Pancreas (tissue), 10 donors: ENCODE results near the gene MORN4. TPM values are rescaled to one million over a fixed set of nuclear protein-coding genes. Genes with fewer than 3 reads are reported as not detected.

Experiments used
- ATAC-seq, 4 donors: fragments of 200-7000 bp; cut with Tn5 transposase; one replicate each; pipeline versions ENCODE4 v1.8.0 to v1.9.1; 2020; ENCODE audit warnings: mild to moderate bottlenecking in 4 of 4, moderate library complexity in 4 of 4
- DNase-seq, 6 donors: peaks; one replicate each; pipeline ENCODE4 v3.0.0-alpha.2; 2020
- FAIRE-seq: peaks from 2 replicates; lab custom pipeline; 2012; peaks lifted over from hg19 to GRCh38; lab: Jason Lieb, UNC
- H3K27ac ChIP-seq, 4 donors: fragments of 200-600 bp; sonication (generic); 1 replicate in 3 of 4; 2 replicates in 1 of 4; pipeline versions ENCODE4 v1.5.0 to v1.8.0; 2020
- H3K27me3 ChIP-seq, 4 donors: fragments of 200-600 bp; one replicate each; pipeline ENCODE4 v1.8.0; 2021
- H3K36me3 ChIP-seq, 3 donors: fragments of 200-600 bp; sonication (generic) in 1 of 3; one replicate each; pipeline versions ENCODE4 v1.5.0 to v1.8.0; 2020 to 2021
- H3K4me1 ChIP-seq, 3 donors: fragments of 200-600 bp; one replicate each; pipeline ENCODE4 v1.8.0; 2021
- H3K4me3 ChIP-seq, 4 donors: fragments of 200-600 bp; sonication (generic) in 2 of 4; one replicate each; pipeline versions ENCODE4 v1.5.0 to v1.8.0; 2020 to 2021
- H3K9me3 ChIP-seq, 4 donors: fragments of 200-600 bp; one replicate each; pipeline ENCODE4 v1.8.0; 2021
- WGBS, 2 donors: extraction: QIAGEN DNeasy Blood & Tissue Kit; methylation state at CpG; one replicate each; pipeline ENCODE4 v1.1.7; 2013; 5-methylcytosine and 5-hydroxymethylcytosine counted together
- intact Hi-C, 3 donors: fragments of 100-400 bp; cut with DNase I; formaldehyde crosslinking; loops; one replicate each; pipeline versions ENCODE4 v1.11.1 to v1.14.2; 2022
- polyA plus RNA-seq, 2 donors: library from polyadenylated mRNA; stranded (reverse); fragments of 200-250 nt; gene quantifications; one replicate each; pipeline ENCODE4 v1.2.3, GENCODE V29; 2013
- total RNA-seq, 6 donors: library from RNA; stranded (reverse); fragmentation: NEBNext Ultra II Directional in 4 of 6; extraction: Animal tissue kit (Norgen Biotek cat#: 25700) in 4 of 6; gene quantifications; one replicate each; pipeline versions ENCODE4 v1.2.1 to v1.2.4, GENCODE V29; 2021 to 2023
- TF ChIP-seq, protein P1 (sequence below), 4 donors: fragments of 200-600 bp; sonication (generic) in 3 of 4; IDR thresholded peaks; one replicate each; pipeline versions ENCODE4 v1.5.0 to v1.8.0; 2021; ENCODE audit warnings: antibody characterized with exemption in 4 of 4
- donor health status: healthy with polysubstance abuse.
- donor health status: DM: no; HTN: no; CAD: no; lungs with moderate emphysema.
- donor health status: DM: no; HTN: no; CAD: no.
- donor health status: control.
- donor health status: control.
- donor health status: Bipolar disorder and iron deficiency.
- donor health status: DM: yes; HTN: yes; CAD: no.
- donor health status: DM: no; HTN: no; CAD: no.
- donor health status: DM: no; HTN: no; CAD: no.
- donor health status: DM: yes; HTN: yes; CAD: no.

The MORN4 gene
- total and polyA plus RNA-seq, 8 donors, result 3.3 to 8.9 (median 4.7) TPM

DNA sequence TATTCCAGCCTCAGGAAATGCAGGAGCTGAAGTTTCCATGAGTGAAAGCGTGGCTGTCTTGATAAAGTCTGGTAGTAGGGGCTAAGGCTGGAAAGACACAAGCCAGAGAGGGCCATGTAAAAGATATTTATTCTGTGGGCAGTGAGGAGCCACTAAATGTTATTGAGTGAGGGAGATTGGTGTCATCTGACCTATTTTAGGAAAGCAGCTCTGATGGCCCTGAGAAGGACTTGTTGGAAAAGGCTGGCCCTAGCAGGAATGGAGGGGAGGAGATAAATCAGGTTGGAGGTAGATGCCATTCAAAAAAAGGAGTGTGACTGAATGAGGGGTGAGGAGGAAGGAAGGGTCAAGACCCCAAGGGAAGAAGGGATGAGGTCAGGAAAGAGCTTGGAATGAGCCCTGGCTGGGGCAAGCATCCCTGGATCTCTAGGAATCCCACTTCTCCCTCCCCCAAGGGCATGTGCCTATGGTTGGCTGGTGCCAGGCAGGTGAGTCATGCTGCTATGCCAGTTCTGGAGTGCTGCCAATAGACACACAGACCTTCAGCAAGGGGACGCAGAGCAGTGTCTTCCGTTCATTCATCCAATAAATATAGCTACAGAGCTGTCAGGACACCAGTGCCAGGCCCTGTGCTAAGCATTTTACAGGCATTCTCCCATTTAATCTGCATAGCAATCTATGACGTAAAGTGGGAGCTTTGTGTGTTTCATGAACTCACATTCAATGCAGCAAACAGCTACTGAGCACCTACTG lies 58.8 kb downstream of the MORN4 start:
- ATAC-seq, result peak; percentile 82 to 89 (median 86)
- Histone ChIP-seq H3K9me3 (no peaks in the 10 kb centered on the region), H3K4me1 (peaks cover 0 to 5% (median 0%) of the 10 kb centered on the region in 3 donors), H3K36me3 (no peaks in the 10 kb centered on the region), H3K27ac (peak overlapping the region; percentile 32 to 54 (median 45)), H3K27me3 (no peaks in the 10 kb centered on the region), H3K4me3 (no peak overlapping the region)
- intact Hi-C loops, result loop anchor here in 1 of 3 donors (10.0 kb wide), 1 partner anchor 150 kb away; no protein-coding TSS in a partner anchor
- no peak for FAIRE-seq
- DNase-seq, result peak in 5 of 6 donors; percentile 76 to 87 (median 82)
- TF ChIP-seq, protein P1, sequence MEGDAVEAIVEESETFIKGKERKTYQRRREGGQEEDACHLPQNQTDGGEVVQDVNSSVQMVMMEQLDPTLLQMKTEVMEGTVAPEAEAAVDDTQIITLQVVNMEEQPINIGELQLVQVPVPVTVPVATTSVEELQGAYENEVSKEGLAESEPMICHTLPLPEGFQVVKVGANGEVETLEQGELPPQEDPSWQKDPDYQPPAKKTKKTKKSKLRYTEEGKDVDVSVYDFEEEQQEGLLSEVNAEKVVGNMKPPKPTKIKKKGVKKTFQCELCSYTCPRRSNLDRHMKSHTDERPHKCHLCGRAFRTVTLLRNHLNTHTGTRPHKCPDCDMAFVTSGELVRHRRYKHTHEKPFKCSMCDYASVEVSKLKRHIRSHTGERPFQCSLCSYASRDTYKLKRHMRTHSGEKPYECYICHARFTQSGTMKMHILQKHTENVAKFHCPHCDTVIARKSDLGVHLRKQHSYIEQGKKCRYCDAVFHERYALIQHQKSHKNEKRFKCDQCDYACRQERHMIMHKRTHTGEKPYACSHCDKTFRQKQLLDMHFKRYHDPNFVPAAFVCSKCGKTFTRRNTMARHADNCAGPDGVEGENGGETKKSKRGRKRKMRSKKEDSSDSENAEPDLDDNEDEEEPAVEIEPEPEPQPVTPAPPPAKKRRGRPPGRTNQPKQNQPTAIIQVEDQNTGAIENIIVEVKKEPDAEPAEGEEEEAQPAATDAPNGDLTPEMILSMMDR (IDR thresholded peaks at IDR 0.05), result no peak
- WGBS, 2 donors, result 34 to 35% methylated on average over 4 of the region's 4 CpGs

DNA sequence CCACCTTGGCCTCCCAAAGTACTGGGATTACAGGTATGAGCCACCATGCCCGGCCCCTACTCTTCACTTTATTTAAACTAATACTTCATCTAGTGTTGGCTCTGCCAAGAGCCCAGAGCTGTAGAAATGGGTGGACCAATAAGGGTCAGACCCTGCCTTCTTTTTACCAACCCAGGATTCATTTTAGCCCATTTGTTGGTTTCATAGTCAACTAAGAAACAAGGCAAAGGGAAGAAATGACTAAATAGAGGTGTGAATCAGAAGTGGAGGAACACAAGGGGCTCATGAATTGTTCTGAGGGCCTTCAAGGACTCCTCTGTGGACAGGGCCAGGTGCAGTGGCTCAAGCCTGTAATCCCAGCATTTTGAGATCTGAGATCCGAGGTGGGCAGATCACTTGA lies 59.6 kb downstream of the MORN4 start:
- no peak for FAIRE-seq
- intact Hi-C loops, result loop anchor here in 1 of 3 donors (10.0 kb wide), 1 partner anchor 151 kb away; no protein-coding TSS in a partner anchor
- Histone ChIP-seq H3K4me3 (no peak overlapping the region), H3K36me3 (peaks cover 0 to 6% (median 0%) of the 10 kb centered on the region in 3 donors), H3K27me3 (no peaks in the 10 kb centered on the region), H3K9me3 (no peaks in the 10 kb centered on the region), H3K4me1 (peaks cover 0 to 5% (median 0%) of the 10 kb centered on the region in 3 donors), H3K27ac (peak overlapping the region in 1 of 4 donors; percentile 32)
- ATAC-seq, result no peak
- TF ChIP-seq, protein P1 (IDR thresholded peaks at IDR 0.05), result no peak
- 58 to 62% methylated on average over 2 of the region's 2 CpGs for WGBS, 2 donors
- DNase-seq, result no peak

DNA sequence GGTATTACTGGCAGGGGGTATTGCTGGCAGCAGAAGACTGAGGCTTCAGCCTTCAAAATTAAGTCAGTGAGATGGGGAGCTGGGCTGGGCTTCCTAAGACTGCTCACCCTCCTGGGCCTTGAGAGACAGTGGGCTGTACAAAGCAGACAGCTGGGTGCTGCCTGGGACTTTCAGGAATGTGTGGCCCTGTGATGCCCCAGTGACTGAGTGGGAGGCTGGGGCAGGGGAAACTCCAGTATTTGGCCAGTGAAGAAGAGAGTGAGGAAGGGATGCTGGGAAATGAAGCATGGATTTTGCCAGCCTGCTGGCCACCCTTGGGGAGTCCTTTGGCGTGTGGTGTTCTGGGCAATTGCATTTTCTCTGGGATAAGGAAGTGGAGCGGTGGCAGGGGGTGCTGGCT lies 60.3 kb downstream of the MORN4 start:
- intact Hi-C loops, result loop anchor here in 1 of 3 donors (10.0 kb wide), 1 partner anchor 152 kb away; no protein-coding TSS in a partner anchor
- H3K27ac ChIP-seq, result no peak overlapping the region
- DNase-seq, result no peak

DNA sequence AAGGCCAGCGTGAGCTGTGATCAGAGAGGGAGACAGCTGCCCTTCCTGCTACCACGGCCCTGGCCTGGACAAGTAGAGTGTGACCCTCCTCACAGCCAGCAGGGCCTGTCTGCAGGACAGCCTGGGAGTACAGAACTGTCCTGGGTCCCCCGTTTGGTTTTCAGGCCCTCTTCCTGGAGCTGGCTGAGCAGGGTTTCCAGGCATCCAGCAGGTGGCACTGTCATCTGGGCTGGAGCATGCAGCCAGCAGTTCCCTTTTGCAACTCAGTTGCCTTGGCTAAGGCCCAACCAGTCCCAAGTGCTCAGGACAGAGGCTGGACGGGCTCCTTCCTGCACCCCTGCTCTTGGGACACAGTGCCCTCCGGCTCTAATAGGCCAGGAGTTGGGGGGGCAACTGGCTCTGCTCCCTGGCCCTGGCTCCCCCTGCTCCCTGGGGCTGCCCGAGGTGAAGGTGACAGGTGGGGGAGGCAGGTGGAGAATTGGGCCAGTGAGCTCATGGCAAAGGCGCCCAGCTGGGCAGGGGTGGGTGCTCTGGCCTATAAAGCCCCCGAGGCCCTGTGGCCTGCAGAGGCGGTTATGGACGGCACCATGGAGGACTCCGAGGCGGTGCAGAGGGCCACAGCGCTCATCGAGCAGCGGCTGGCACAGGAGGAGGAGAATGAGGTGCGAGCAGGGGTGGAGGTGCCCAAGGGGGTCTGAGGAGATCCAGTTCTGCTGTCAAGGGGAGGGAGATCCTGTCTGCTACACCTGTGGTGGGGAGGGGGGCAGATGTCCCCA lies 60.9 kb downstream of the MORN4 start, which contains the start of gene ANKRD2:
ANKRD2 (plus strand) TSS at position 566 of the 776 bp plus-strand sequence; CDS start at position 576, 10 bp downstream.
- TF ChIP-seq, protein P1 (IDR thresholded peaks at IDR 0.05), result peak; percentile 73 to 83 (median 78)
- Histone ChIP-seq H3K27ac (peak within 1 kb of the TSS in 2 of 4 donors; percentile 23 to 24), H3K4me1 (peaks cover 0 to 5% (median 0%) of the 10 kb centered on the region in 3 donors), H3K36me3 (peaks cover 0 to 6% (median 0%) of the 10 kb centered on the region in 3 donors), H3K9me3 (no peaks in the 10 kb centered on the region), H3K4me3 (no peak within 1 kb of the TSS), H3K27me3 (no peaks in the 10 kb centered on the region)
- FAIRE-seq (no peak), ATAC-seq (peak; percentile 60 to 88 (median 86)), DNase-seq (peak; percentile 70 to 89 (median 82))
- WGBS, 2 donors, result 61 to 64% methylated on average over 15 to 16 of the region's 16 CpGs
- intact Hi-C loops, result loop anchor here in 1 of 3 donors (10.0 kb wide), 1 partner anchor 152 kb away; no protein-coding TSS in a partner anchor

More for the DNA sequence above, 60.3 kb downstream of the MORN4 start:
- no peak for ATAC-seq
- Histone ChIP-seq H3K4me1 (peaks cover 0 to 5% (median 0%) of the 10 kb centered on the region in 3 donors), H3K4me3 (no peak overlapping the region), H3K9me3 (no peaks in the 10 kb centered on the region), H3K36me3 (peaks cover 0 to 6% (median 0%) of the 10 kb centered on the region in 3 donors), H3K27me3 (no peaks in the 10 kb centered on the region)
- 91 to 95% methylated on average over 2 of the region's 2 CpGs for WGBS, 2 donors
- TF ChIP-seq, protein P1 (IDR thresholded peaks at IDR 0.05), result no peak
- FAIRE-seq, result no peak
